ENCODE measurements around the gene CCDC57. TPM values are rescaled to one million over a fixed set of nuclear protein-coding genes. Genes with fewer than 3 reads are reported as not detected.
A peak's percentile ranks its signal among the peaks of the same experiment; 100 is the strongest.

Gene CCDC57
- total and polyA plus RNA-seq, 3 experiments from 2014 or later = 39.2 to 77.6 (median 69.8) TPM

DNA sequence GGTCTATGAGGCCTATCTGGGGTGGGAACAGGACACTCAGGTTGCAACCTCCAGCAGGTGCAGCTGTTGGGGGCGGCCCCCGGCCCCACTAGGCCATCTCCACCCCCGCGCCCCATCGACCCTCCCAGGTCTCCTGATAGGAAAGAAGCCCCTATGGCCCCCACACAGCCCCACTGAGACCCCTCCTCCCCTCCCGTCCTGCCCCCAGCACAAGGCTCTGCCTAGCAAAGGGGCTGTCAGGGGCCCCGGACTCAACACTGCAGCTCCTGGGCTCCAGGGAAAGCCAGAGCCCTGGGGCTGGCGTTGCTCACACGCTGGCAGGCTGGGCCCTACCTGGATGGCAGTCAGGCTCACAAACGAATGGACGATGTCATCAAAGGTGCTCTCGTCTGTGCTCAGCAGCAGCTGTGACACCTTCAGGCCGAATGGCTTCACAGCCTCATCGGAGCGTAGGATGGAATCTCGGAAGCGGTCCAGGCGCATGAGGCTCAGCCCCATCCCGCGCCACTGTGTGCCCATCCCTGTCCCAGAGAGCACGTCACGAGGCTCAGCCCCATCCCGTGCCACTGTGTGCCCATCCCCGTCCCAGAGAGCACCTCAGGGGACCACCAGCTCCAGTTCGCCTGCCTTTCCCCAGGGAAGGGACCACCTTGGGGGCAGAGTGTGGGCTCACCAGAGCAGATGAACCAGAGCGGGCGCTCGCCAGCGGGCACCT lies 121.9 kb downstream of the CCDC57 start:
- Mint-ChIP-seq H3K4me1 (no peaks in the 10 kb centered on the region), H3K27me3 (no peaks in the 10 kb centered on the region), H3K4me3 (peak overlapping the region in 1 of 7 donors; percentile 59), H3K36me3 (peaks cover 0 to 65% (median 2%) of the 10 kb centered on the region in 3 donors), H3K9me3 (no peaks in the 10 kb centered on the region), H3K27ac (no peak overlapping the region)
- Histone ChIP-seq H3K27ac (ENCODE audit: low read depth, low read length) (no peak overlapping the region), H3K4me1 (ENCODE audit: insufficient read depth, low read length) (no peaks in the 10 kb centered on the region), H3K9me3 (ENCODE audit: low read length) (no peaks in the 10 kb centered on the region), H3K4me3 (ENCODE audit: low read length) (no peak overlapping the region), H3K36me3 (ENCODE audit: insufficient read depth, low read length) (no peaks in the 10 kb centered on the region), H3K27me3 (ENCODE audit: insufficient read depth, low read length, poor library complexity, severe bottlenecking) (no peaks in the 10 kb centered on the region)
- CTCF ChIA-PET = no interaction called here
- POLR2A ChIA-PET = interaction anchor here (0.5 kb wide), 1 partner anchor 50 kb away, joined by 5 read pairs; no protein-coding TSS in a partner anchor
- DNase-seq = no peak

DNA sequence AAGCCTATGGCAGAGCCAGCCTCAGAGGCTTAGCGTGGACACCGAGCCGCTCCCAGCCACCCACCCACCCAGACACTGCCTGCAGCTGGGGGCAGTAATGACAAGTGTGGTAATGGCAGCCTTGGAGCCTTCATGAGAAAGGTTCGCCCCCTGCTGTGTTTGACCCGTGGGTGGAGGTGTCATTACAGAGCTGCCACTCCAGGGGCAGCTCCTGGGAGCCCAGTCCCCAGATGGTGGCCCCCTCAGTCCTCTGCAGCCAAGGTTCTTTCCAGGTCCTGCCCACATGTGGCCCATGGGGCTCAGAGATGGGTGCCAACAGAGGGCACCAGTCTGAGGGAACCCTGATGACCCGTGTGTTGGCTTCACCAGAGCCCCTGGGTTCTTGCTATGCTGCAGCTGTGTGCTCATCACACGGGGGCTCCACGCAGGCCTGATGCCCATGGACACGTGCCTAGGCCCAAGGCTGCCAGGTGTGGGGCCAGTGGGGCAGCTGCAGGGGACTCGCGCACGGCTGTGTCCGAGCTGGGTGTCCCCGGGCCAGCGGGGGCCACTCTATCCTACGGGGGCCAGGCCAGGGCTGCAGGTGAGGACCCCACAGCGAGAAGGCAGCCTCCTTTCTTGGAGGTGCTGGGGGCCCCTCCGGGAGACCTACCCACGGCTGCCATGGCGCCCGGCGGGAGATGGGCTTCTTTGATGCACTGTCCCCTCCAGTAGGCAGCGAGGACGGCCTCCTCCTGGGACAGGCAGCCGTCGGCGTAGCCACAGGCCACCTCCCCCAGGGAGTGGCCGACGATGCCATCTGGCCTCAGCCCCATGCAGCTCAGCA lies 122.7 kb downstream of the CCDC57 start:
- no peak overlapping the region for H3K4me3 ChIP-seq (ENCODE audit: low read length)
- no peaks in the 10 kb centered on the region for H3K9me3 ChIP-seq (ENCODE audit: low read length)
- no peak for DNase-seq
- H3K27me3 ChIP-seq (ENCODE audit: insufficient read depth, low read length, poor library complexity, severe bottlenecking) = no peaks in the 10 kb centered on the region
- POLR2A ChIA-PET = interaction anchor here (0.5 kb wide), 1 partner anchor 49 kb away, joined by 5 read pairs; no protein-coding TSS in a partner anchor
- no peak overlapping the region for H3K27ac Mint-ChIP-seq
- H3K9me3 Mint-ChIP-seq = no peaks in the 10 kb centered on the region
- CTCF ChIA-PET = no interaction called here
- no peaks in the 10 kb centered on the region for H3K4me1 Mint-ChIP-seq
- no peaks in the 10 kb centered on the region for H3K27me3 Mint-ChIP-seq
- H3K4me1 ChIP-seq (ENCODE audit: insufficient read depth, low read length) = no peaks in the 10 kb centered on the region
- H3K27ac ChIP-seq (ENCODE audit: low read depth, low read length) = no peak overlapping the region
- H3K4me3 Mint-ChIP-seq = peak overlapping the region in 1 of 7 donors; percentile 59
- no peaks in the 10 kb centered on the region for H3K36me3 ChIP-seq (ENCODE audit: insufficient read depth, low read length)
- peaks cover 0 to 65% (median 2%) of the 10 kb centered on the region in 3 donors for H3K36me3 Mint-ChIP-seq

DNA sequence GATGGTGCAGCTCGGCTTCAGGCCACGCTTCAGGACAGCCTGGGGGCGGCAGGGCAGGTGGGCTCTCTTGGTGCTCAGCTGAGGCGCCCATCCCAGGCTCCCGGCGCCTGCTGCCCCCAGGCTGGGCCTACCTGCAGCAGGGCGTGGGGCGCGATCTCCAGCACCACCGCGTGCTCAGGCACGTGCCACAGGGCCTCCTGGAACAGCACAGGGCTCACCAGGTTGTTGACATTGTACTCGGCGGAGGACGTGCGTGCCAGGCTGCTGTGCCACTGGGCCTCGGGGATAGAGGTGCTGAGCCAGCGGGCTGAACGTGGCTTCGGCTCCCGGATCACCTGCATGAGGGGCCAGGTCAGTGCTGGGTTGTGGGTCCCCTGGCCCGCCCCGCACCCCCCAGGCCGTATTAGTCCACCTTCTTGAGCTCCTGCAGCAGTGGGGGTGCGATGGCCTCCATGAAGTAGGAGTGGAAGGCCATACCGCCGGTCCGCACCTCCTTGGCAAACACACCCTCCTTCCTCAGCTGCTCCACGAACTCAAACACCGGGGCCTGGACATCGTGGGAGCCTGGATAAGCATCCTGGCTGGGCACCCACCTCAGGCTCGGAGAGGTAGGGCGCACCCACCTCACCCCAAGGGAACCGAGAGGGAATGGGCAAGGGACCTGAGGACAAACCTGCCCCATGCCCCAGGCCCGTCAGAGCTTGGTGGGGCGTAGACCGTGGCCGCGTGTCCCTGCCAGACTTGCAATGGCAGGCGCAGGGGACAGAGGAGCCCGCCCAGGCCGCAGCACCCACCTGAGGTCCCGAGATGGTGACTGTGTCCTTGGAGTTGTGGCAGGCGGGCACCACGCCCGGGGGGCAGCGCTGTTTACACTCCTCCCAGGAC lies 123.6 kb downstream of the CCDC57 start:
- H3K36me3 ChIP-seq (ENCODE audit: insufficient read depth, low read length) = peaks cover 5% of the 10 kb centered on the region
- ChIA-PET CTCF (no interaction called here), POLR2A (no interaction called here)
- no peak overlapping the region for H3K4me3 Mint-ChIP-seq
- no peaks in the 10 kb centered on the region for H3K4me1 ChIP-seq (ENCODE audit: insufficient read depth, low read length)
- no peak overlapping the region for H3K4me3 ChIP-seq (ENCODE audit: low read length)
- no peak overlapping the region for H3K27ac Mint-ChIP-seq
- H3K27ac ChIP-seq (ENCODE audit: low read depth, low read length) = no peak overlapping the region
- H3K9me3 Mint-ChIP-seq = no peaks in the 10 kb centered on the region
- H3K27me3 Mint-ChIP-seq = no peaks in the 10 kb centered on the region
- H3K36me3 Mint-ChIP-seq = peaks cover 0 to 67% (median 2%) of the 10 kb centered on the region in 3 donors
- DNase-seq = no peak
- no peaks in the 10 kb centered on the region for H3K9me3 ChIP-seq (ENCODE audit: low read length)
- no peaks in the 10 kb centered on the region for H3K27me3 ChIP-seq (ENCODE audit: insufficient read depth, low read length, poor library complexity, severe bottlenecking)
- H3K4me1 Mint-ChIP-seq = no peaks in the 10 kb centered on the region

DNA sequence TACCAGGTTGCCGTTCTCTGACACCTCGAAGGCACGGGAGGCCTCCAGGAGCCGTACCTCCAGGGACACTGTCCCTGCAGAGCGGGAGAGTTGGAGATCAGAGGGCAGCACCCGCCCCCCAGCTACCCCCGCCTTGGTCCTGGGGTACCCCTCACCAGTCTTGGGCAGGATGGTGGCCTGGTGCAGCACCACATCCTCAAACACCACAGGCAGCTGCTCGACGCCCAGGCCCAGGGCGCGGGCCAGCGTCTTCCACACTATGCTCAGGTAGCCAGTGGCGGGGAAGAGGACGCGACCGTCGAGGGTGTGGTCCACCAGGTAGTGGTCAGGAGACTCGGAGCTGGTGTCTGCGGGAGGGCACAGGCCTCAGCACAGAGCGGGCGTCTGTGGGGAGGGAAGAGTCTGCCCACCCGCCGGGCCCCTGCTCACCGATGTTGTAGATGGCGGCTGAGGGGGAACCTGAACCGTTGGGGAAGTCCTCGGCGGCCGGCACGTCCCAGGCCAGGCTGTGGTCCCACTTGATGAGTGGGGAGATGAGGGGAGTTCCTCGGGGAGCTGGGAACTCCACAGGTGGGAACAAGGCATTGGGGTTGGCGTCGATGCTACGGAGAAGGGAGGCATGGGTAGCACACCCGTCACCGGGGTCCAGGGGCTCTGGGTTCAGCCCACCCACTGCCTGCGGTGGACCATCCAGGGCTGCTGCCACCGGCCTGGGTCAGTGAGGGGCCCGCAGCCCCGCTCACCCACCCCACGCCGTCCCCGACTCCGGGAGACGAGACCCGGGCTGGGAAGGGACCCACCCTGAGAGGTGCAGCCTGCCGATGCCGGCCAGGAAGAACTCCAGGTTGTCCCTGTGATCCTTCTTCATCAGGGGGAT lies 124.4 kb downstream of the CCDC57 start:
- Histone ChIP-seq H3K27me3 (ENCODE audit: insufficient read depth, low read length, poor library complexity, severe bottlenecking) (no peaks in the 10 kb centered on the region), H3K4me1 (ENCODE audit: insufficient read depth, low read length) (no peaks in the 10 kb centered on the region), H3K27ac (ENCODE audit: low read depth, low read length) (no peak overlapping the region), H3K4me3 (ENCODE audit: low read length) (no peak overlapping the region), H3K9me3 (ENCODE audit: low read length) (no peaks in the 10 kb centered on the region), H3K36me3 (ENCODE audit: insufficient read depth, low read length) (peaks cover 5% of the 10 kb centered on the region)
- H3K27me3 Mint-ChIP-seq = no peaks in the 10 kb centered on the region
- H3K4me3 Mint-ChIP-seq = no peak overlapping the region
- no peaks in the 10 kb centered on the region for H3K9me3 Mint-ChIP-seq
- CTCF ChIA-PET = no interaction called here
- H3K4me1 Mint-ChIP-seq = no peaks in the 10 kb centered on the region
- POLR2A ChIA-PET = no interaction called here
- peak overlapping the region in 2 of 8 donors; percentile 54 to 58 for H3K27ac Mint-ChIP-seq
- DNase-seq = no peak
- peaks cover 0 to 70% (median under 1%) of the 10 kb centered on the region in 3 donors for H3K36me3 Mint-ChIP-seq

DNA sequence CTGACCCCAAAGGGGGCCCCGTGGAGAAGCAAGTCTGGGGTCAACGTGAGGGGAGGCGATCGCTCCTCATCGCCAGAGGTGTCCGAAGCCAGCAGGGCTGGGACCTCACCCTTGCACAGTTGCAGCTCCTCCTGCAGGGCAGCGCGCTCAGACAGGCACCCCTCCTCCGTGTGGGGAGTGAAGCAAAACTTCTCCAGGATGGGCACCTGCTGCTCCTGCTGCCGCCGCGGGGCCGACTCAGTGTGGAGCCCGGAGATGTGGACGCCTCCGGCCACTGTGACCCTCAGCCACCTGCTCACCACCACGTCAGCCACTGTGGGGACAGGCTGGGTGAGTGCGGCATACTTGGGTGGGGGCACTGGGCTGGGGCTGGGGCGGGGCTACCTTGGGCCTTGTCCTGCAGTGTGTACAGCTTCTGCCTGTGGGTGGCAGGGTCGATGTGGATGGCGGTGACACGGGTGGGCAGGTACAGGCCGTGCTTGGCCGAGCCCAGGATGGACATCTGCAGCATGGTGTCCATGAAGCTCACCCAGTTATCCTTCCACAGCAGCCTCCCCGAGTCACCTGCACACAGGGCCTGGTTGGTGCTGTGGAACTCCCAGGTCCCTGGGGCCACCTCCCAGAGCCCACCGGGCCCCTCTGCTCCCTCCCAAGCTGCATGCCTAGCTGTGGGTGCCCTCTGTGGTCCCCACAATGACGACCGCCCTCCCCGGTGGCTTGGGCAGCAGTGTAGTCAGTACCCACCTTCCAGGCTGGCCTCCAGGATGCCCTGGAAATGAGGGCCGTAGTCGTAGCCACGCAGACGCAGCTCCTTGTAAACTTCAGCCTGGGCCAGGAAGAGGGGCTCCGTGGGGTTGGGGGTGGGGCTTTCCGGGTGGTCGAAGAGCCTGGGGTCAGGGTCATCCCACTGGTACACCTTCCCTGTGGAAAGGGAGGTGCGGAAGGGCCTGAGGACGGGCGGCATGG lies 125.4 kb downstream of the CCDC57 start:
- H3K4me3 ChIP-seq (ENCODE audit: low read length) = no peak overlapping the region
- no peaks in the 10 kb centered on the region for H3K9me3 Mint-ChIP-seq
- CTCF ChIA-PET = no interaction called here
- no peaks in the 10 kb centered on the region for H3K27me3 ChIP-seq (ENCODE audit: insufficient read depth, low read length, poor library complexity, severe bottlenecking)
- no peak overlapping the region for H3K27ac Mint-ChIP-seq
- no peaks in the 10 kb centered on the region for H3K9me3 ChIP-seq (ENCODE audit: low read length)
- no peaks in the 10 kb centered on the region for H3K4me1 Mint-ChIP-seq
- H3K27ac ChIP-seq (ENCODE audit: low read depth, low read length) = no peak overlapping the region
- no peaks in the 10 kb centered on the region for H3K4me1 ChIP-seq (ENCODE audit: insufficient read depth, low read length)
- H3K36me3 ChIP-seq (ENCODE audit: insufficient read depth, low read length) = peaks cover 5% of the 10 kb centered on the region
- no peak overlapping the region for H3K4me3 Mint-ChIP-seq
- POLR2A ChIA-PET = no interaction called here
- no peak for DNase-seq
- H3K27me3 Mint-ChIP-seq = no peaks in the 10 kb centered on the region
- H3K36me3 Mint-ChIP-seq = peaks cover 0 to 77% (median 0%) of the 10 kb centered on the region in 3 donors

DNA sequence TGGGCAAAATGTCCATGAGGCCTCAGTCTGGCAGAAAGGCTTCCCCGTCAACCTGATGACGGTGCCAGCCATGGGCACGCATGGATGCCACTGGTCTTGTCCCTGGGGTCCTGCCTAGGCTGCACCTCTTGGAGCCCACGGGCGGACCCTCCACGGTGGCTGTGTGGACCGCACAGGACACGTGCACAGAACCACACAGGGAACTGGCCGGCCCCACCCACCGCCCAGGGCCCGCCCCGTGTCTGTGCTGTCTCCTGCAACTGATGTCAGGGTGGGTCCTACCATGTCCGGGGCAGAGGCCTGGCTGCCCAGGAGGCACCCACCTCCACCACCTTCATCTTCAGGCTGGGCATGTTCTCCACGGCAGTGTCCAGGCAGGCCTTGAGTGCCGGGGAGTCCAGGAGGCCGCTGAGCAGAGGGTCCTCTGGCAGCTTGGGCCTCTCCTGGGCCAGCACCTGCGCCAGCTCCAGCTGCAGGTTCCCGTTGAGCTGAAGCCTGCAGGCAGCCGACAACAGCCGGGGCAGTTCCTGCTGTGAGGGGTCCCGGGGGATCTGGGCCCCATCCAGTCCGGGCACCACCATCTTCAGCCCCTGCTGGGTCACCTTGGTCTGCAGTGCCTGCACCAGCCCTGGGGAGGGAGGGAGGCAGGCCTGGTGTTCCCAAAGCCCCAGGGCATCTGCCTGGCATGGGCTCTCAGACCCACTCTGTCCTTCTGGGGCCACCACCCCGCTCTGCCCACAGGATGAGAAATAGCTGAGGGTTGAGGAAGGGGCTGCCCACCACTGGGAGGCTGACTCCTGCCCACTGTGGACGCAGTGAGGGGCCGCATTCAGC lies 126.5 kb downstream of the CCDC57 start:
- Histone ChIP-seq H3K27me3 (ENCODE audit: insufficient read depth, low read length, poor library complexity, severe bottlenecking) (no peaks in the 10 kb centered on the region), H3K27ac (ENCODE audit: low read depth, low read length) (no peak overlapping the region), H3K36me3 (ENCODE audit: insufficient read depth, low read length) (peaks cover 5% of the 10 kb centered on the region), H3K4me3 (ENCODE audit: low read length) (no peak overlapping the region), H3K4me1 (ENCODE audit: insufficient read depth, low read length) (no peaks in the 10 kb centered on the region), H3K9me3 (ENCODE audit: low read length) (no peaks in the 10 kb centered on the region)
- no peak for DNase-seq
- Mint-ChIP-seq H3K36me3 (peaks cover 0 to 76% (median 0%) of the 10 kb centered on the region in 3 donors), H3K27ac (no peak overlapping the region), H3K4me3 (no peak overlapping the region), H3K27me3 (no peaks in the 10 kb centered on the region), H3K4me1 (no peaks in the 10 kb centered on the region), H3K9me3 (no peaks in the 10 kb centered on the region)
- ChIA-PET POLR2A (no interaction called here), CTCF (no interaction called here)

Measured in CD8-positive, alpha-beta memory T cell (primary cell).